ENCODE measurements around the gene GEN1. TPM values are rescaled to one million over a fixed set of nuclear protein-coding genes. Genes with fewer than 3 reads are reported as not detected.

GEN1 gene
- total RNA-seq, 6 experiments from 2014 or later, result 6.0 to 15.6 (median 6.5) TPM

DNA sequence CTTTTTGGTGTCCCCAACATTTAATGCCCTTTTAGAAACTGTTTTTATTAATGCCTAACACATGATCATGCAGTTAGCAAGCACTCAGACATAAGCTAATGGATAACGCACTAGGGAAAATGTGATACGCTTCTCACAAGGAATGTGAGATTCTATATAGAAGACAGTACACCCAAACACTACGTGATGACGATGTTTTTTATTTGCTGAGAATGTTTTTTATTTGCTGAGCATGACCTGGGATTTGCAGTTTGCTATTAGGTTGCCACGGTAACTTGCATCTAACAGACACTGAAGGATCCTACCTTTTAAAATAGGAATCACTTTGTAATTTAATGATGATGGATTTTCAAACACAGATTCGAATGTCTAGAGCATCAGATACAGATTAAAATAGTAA, 5.2 kb upstream of the GEN1 start:
- no peak for ATAC-seq
- Histone ChIP-seq H3K9me3 (no peaks in the 10 kb centered on the region), H3K4me1 (peaks cover 0 to 17% (median 6%) of the 10 kb centered on the region in 4 donors), H3K27ac (no peak overlapping the region), H3K27me3 (no peaks in the 10 kb centered on the region), H3K4me3 (no peak overlapping the region), H3K36me3 (peaks cover 0 to 10% (median 0%) of the 10 kb centered on the region in 4 donors)
- intact Hi-C loops (cut with DNase I), result no loop called here
- no peak for TF ChIP-seq POLR2A (IDR thresholded peaks at IDR 0.05)
- TF ChIP-seq, protein P1, sequence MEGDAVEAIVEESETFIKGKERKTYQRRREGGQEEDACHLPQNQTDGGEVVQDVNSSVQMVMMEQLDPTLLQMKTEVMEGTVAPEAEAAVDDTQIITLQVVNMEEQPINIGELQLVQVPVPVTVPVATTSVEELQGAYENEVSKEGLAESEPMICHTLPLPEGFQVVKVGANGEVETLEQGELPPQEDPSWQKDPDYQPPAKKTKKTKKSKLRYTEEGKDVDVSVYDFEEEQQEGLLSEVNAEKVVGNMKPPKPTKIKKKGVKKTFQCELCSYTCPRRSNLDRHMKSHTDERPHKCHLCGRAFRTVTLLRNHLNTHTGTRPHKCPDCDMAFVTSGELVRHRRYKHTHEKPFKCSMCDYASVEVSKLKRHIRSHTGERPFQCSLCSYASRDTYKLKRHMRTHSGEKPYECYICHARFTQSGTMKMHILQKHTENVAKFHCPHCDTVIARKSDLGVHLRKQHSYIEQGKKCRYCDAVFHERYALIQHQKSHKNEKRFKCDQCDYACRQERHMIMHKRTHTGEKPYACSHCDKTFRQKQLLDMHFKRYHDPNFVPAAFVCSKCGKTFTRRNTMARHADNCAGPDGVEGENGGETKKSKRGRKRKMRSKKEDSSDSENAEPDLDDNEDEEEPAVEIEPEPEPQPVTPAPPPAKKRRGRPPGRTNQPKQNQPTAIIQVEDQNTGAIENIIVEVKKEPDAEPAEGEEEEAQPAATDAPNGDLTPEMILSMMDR (IDR thresholded peaks at IDR 0.05), result no peak
- DNase-seq, result no peak
- 84% methylated on average over 6 of the region's 6 CpGs for WGBS (ENCODE audit: insufficient coverage, low coverage, low lambda C conversion rate, missing lambda C conversion rate)

DNA sequence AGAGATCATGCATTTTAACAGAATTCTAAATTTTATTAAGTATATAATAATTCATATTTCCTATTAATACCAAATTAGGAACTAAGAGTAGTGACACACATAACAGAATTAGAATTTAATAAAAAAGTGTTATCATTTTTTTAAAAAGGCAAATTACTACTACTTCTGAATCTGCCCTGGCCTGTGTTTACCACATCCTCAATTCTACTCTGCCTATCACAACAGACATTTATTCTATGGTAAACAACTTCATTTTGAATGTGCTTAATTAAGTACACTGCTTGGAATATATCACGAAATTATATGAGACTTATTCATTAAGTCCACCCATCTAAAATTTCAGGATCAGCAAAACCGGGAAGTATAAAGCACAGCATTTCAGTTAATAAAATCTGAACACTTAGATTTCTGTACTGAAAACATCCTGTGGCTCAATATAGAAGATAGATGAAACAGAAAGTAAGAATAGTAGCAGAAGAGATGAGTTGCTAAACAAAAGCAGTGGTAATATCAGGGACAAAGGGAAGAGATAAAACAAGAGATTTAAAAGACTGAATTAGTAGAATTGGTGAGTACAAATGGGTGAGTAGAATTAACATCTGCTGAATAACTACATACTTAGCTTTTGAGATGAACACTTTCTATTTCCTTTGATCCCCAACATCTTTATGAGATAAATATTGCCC, 4.0 kb upstream of the GEN1 start:
- Histone ChIP-seq H3K27ac (no peak overlapping the region), H3K36me3 (peaks cover 0 to 4% (median 0%) of the 10 kb centered on the region in 4 donors), H3K4me1 (peaks cover 0 to 22% (median 9%) of the 10 kb centered on the region in 4 donors), H3K9me3 (no peaks in the 10 kb centered on the region), H3K4me3 (no peak overlapping the region), H3K27me3 (no peaks in the 10 kb centered on the region)
- ATAC-seq, result no peak
- DNase-seq, result no peak
- 41% methylated on average over 2 of the region's 2 CpGs for WGBS (ENCODE audit: insufficient coverage, low coverage, low lambda C conversion rate, missing lambda C conversion rate)
- intact Hi-C loops (cut with DNase I), result no loop called here
- TF ChIP-seq POLR2A (IDR thresholded peaks at IDR 0.05), result no peak

DNA sequence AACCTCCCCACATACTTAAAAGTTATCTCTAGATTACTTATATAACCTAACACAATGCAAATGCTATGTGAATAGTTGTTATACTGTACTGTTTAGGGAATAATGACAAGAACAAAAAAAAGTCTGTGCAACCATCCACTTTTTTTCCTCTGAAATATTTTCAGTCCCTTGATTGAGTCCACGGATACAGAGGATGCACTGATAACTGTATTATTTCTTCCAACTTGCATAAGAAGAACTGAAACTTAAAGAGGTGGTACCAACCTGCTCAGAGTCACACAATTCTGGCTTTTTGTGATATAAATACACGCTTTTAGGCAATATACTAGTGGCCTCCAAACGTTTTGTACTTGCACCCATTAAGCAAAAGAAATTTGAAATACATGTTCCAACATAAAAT, 1.7 kb upstream of the GEN1 start:
- H3K4me1 ChIP-seq, result peaks cover 0 to 22% (median 9%) of the 10 kb centered on the region in 4 donors
- DNase-seq (no peak), ATAC-seq (no peak)
- no peak overlapping the region for H3K27ac ChIP-seq
- TF ChIP-seq POLR2A (IDR thresholded peaks at IDR 0.05), result no peak
- TF ChIP-seq, protein P1 (IDR thresholded peaks at IDR 0.05), result no peak
- H3K4me3 ChIP-seq, result peak overlapping the region in 2 of 3 donors; percentile 85 to 92
- WGBS (ENCODE audit: insufficient coverage, low coverage, low lambda C conversion rate, missing lambda C conversion rate), result 17% methylated on average over 3 of the region's 3 CpGs
- H3K9me3 ChIP-seq, result no peaks in the 10 kb centered on the region
- H3K36me3 ChIP-seq, result no peaks in the 10 kb centered on the region
- intact Hi-C loops (cut with DNase I), result no loop called here
- no peaks in the 10 kb centered on the region for H3K27me3 ChIP-seq

DNA sequence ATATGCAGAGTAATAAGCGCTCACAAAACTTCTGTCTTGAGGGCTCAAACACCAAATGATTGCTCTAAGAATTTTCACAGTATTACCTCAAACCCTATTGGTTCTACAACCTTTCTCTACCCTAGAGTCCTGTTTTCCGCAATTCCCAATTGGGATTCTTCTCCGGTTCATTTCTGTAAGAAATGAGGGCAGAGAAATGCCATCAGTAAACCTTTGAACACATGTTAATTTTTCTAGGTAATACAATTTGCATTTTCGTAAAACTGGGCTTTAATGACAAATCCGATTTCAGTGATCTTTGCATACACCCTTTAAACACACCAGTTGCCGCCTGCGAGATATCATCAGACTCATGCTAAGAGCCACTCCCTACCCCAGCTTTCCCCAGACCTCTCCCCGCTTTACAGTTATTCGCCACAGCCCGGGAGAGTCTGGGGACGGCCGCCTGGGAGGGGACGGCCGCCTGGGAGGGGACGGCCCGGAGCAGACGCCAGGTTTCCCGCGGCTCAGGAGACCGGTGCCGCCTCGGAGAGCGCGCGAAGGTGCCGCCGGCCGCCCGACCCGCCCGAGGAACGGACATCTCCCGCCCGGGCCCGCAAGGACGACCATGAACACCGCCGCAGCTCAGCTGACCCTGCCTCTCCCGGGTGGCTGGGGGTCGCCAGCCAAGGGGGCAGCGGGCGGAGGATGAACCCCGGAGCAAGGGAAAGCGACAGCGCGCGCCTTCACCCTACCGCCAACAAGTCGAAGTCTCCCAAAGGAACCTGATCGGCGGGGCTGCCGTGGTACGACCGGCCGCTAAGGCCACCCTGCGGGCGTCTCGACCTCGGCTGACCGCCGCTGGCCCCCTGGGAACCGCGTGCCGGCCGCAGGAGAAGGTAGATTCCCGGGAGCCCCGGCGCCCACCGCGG, 791 bp upstream of the GEN1 start:
- peak; percentile 61 for TF ChIP-seq POLR2A (IDR thresholded peaks at IDR 0.05)
- TF ChIP-seq, protein P1 (IDR thresholded peaks at IDR 0.05), result no peak
- no peaks in the 10 kb centered on the region for H3K9me3 ChIP-seq
- H3K36me3 ChIP-seq, result no peaks in the 10 kb centered on the region
- peak; percentile 53 to 88 (median 78) for ATAC-seq
- peak overlapping the region; percentile 88 to 97 (median 97) for H3K27ac ChIP-seq
- peak overlapping the region; percentile 85 to 94 (median 92) for H3K4me3 ChIP-seq
- WGBS (ENCODE audit: insufficient coverage, low coverage, low lambda C conversion rate, missing lambda C conversion rate), result 2% methylated on average over 13 of the region's 70 CpGs
- H3K27me3 ChIP-seq, result no peaks in the 10 kb centered on the region
- peaks cover 0 to 24% (median 9%) of the 10 kb centered on the region in 4 donors for H3K4me1 ChIP-seq
- peak; percentile 61 to 78 (median 72) for DNase-seq
- intact Hi-C loops (cut with DNase I), result no loop called here
